Loucy (cell line): ENCODE data around the gene LAMB3.

Source experiments
- H2AFZ ChIP-seq: fragments of 200-600 bp; sonication (generic); 2 replicates; pipeline ENCODE4 v1.6.0; 2016; ENCODE audit warnings: antibody characterized with exemption, mild to moderate bottlenecking, low read length, moderate library complexity
- H3F3A ChIP-seq: fragments of 200-600 bp; 2 replicates; pipeline ENCODE4 v1.6.0; 2016; ENCODE audit warnings: antibody characterized with exemption, low read depth, mild to moderate bottlenecking
- H3K27me3 ChIP-seq: fragments of 200-600 bp; sonication (generic); 2 replicates; pipeline ENCODE4 v1.6.1; 2014; ENCODE audit warnings: low read length, mild to moderate bottlenecking; ENCODE audit not compliant: insufficient read depth, poor library complexity, severe bottlenecking
- H3K36me3 ChIP-seq: fragments of 200-600 bp; sonication (generic); 2 replicates; pipeline ENCODE4 v1.6.1; 2016; ENCODE audit warnings: low read length; ENCODE audit not compliant: insufficient read depth
- H3K4me1 ChIP-seq: fragments of 200-600 bp; sonication (generic); 2 replicates; pipeline ENCODE4 v1.5.1; 2014; ENCODE audit warnings: low read length, mild to moderate bottlenecking; ENCODE audit not compliant: insufficient read depth, poor library complexity, severe bottlenecking
- H3K4me2 ChIP-seq: fragments of 200-600 bp; sonication (generic); 2 replicates; pipeline ENCODE4 v1.6.0; 2014; ENCODE audit warnings: antibody characterized with exemption, low read length, low read depth, mild to moderate bottlenecking; ENCODE audit not compliant: poor library complexity, severe bottlenecking
- H3K4me3 ChIP-seq: fragments of 200-600 bp; sonication (generic); 2 replicates; pipeline ENCODE4 v1.5.1; 2014; ENCODE audit warnings: low read length, mild to moderate bottlenecking, mixed read lengths; ENCODE audit not compliant: poor library complexity, severe bottlenecking
- H3K79me2 ChIP-seq: fragments of 200-600 bp; sonication (generic); 2 replicates; pipeline ENCODE4 v1.6.1; 2014; ENCODE audit warnings: low read length; ENCODE audit not compliant: insufficient read depth
- H3K9ac ChIP-seq: fragments of 200-600 bp; sonication (generic); 2 replicates; pipeline ENCODE4 v1.6.0; 2014; ENCODE audit warnings: mild to moderate bottlenecking, low read depth, low read length, moderate library complexity; ENCODE audit not compliant: poor library complexity, severe bottlenecking
- H3K9me2 ChIP-seq: fragments of 200-600 bp; sonication (generic); replicated peaks from 2 replicates; pipeline ENCODE4 v1.6.1; 2016; ENCODE audit warnings: low read depth, low read length, mixed read lengths
- H3K9me3 ChIP-seq: fragments of 200-600 bp; sonication (generic); 2 replicates; pipeline ENCODE4 v1.6.1; 2014; ENCODE audit warnings: mild to moderate bottlenecking, antibody characterized with exemption, low read length, low read depth; ENCODE audit not compliant: insufficient read depth
- H4K20me1 ChIP-seq: fragments of 200-600 bp; sonication (generic); 2 replicates; pipeline ENCODE4 v1.6.0; 2014; ENCODE audit warnings: antibody characterized with exemption, low read length, mild to moderate bottlenecking; ENCODE audit not compliant: insufficient read depth, poor library complexity, severe bottlenecking
- CTCF ChIP-seq: fragments of 200-600 bp; sonication (generic); conservative IDR thresholded peaks from 2 replicates; pipeline ENCODE4 v1.5.1; 2014; ENCODE audit warnings: mild to moderate bottlenecking, antibody characterized with exemption, low read length
- EZH2phosphoT487 ChIP-seq: fragments of 200-600 bp; IDR thresholded peaks from 2 replicates; pipeline ENCODE4 v1.6.1; 2018; ENCODE audit warnings: antibody characterized with exemption, mild to moderate bottlenecking, moderate library complexity, borderline replicate concordance

Gene LAMB3

GRCh38 chr1:209580577-209580976, 71.6 kb downstream of the LAMB3 start:
- Histone ChIP-seq H3K36me3 (no peaks in the 10 kb centered on the region), H3K9me3 (no peaks in the 10 kb centered on the region), H2AFZ (no peak overlapping the region), H3F3A (no peaks in the 10 kb centered on the region), H3K4me1 (no peaks in the 10 kb centered on the region), H3K79me2 (no peaks in the 10 kb centered on the region), H4K20me1 (no peaks in the 10 kb centered on the region), H3K4me2 (no peak overlapping the region), H3K9me2 (no peaks in the 10 kb centered on the region), H3K27me3 (peaks cover 3% of the 10 kb centered on the region), H3K9ac (no peak overlapping the region), H3K4me3 (no peak overlapping the region)
- TF ChIP-seq CTCF (no peak), EZH2phosphoT487 (no peak)

GRCh38 chr1:209577346-209577745, 74.9 kb downstream of the LAMB3 start:
- no peak overlapping the region for H3K4me2 ChIP-seq
- no peaks in the 10 kb centered on the region for H4K20me1 ChIP-seq
- H3K9me2 ChIP-seq, result no peaks in the 10 kb centered on the region
- H2AFZ ChIP-seq, result no peak overlapping the region
- H3K27me3 ChIP-seq, result no peaks in the 10 kb centered on the region
- H3K4me3 ChIP-seq, result no peak overlapping the region
- no peaks in the 10 kb centered on the region for H3K36me3 ChIP-seq
- H3K4me1 ChIP-seq, result no peaks in the 10 kb centered on the region
- H3F3A ChIP-seq, result no peaks in the 10 kb centered on the region
- H3K79me2 ChIP-seq, result no peaks in the 10 kb centered on the region
- H3K9ac ChIP-seq, result no peak overlapping the region
- H3K9me3 ChIP-seq, result no peaks in the 10 kb centered on the region
- TF ChIP-seq EZH2phosphoT487 (no peak), CTCF (no peak)

GRCh38 chr1:209576392-209577197, 75.6 kb downstream of the LAMB3 start:
- Histone ChIP-seq H3K4me3 (no peak overlapping the region), H3K4me2 (no peak overlapping the region), H3F3A (no peaks in the 10 kb centered on the region), H2AFZ (no peak overlapping the region), H4K20me1 (no peaks in the 10 kb centered on the region), H3K9me2 (no peaks in the 10 kb centered on the region), H3K9ac (no peak overlapping the region), H3K9me3 (no peaks in the 10 kb centered on the region), H3K36me3 (no peaks in the 10 kb centered on the region), H3K27me3 (no peaks in the 10 kb centered on the region), H3K4me1 (no peaks in the 10 kb centered on the region), H3K79me2 (no peaks in the 10 kb centered on the region)
- peak; percentile 93 for TF ChIP-seq CTCF
- no peak for TF ChIP-seq EZH2phosphoT487
